ENCODE data around the gene SHB.

The SHB gene

GRCh38 chr9:37925786-37926736, 143.0 kb downstream of the SHB start:
- peaks cover 25 to 34% of the 10 kb centered on the region in 2 donors for H3K4me1 ChIP-seq (ENCODE audit: control insufficient read depth in 1 of 2, insufficient read depth in 2 of 2, low read length in 2 of 2)

DNA sequence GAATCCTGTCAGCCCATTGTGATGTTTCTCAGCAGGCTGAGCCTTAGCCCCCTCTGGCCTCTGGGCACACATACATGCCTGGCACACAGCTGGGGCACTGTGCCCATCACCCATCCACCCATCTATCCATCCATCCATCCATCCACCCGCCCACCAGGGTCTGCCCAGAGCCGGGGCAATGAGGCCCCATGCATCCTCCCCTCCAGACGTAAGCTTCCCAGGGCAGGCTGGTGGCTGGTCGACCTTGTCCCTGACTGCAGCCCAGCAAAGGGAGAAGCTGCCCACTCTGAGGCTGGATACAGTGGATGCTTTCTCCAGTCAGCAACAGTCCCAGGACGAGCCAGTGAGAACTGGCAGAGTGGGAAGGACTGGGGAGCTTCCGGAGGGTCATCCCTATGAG, 144.0 kb downstream of the SHB start:
- Histone ChIP-seq H3K4me3 (ENCODE audit: low read depth in 1 of 2, low read length in 2 of 2) (no peak overlapping the region), H3K36me3 (ENCODE audit: control insufficient read depth in 1 of 2, insufficient read depth in 2 of 2, low read length in 2 of 2) (peaks cover 0 to 2% of the 10 kb centered on the region in 2 donors), H3K9ac (ENCODE audit: low read depth in 1 of 2, low read length in 2 of 2) (no peak overlapping the region), H3K9me3 (ENCODE audit: control insufficient read depth in 1 of 2, low read length in 2 of 2) (no peaks in the 10 kb centered on the region), H3K27me3 (ENCODE audit: control insufficient read depth in 1 of 2, insufficient read depth in 2 of 2, low read length in 2 of 2) (no peaks in the 10 kb centered on the region), H3K27ac (ENCODE audit: low read depth, low read length) (no peak overlapping the region), H3K4me1 (ENCODE audit: control insufficient read depth in 1 of 2, insufficient read depth in 2 of 2, low read length in 2 of 2) (peaks cover 25 to 34% of the 10 kb centered on the region in 2 donors)

More at GRCh38 chr9:37925786-37926736, 143.0 kb downstream of the SHB start:
- Histone ChIP-seq H3K36me3 (ENCODE audit: control insufficient read depth in 1 of 2, insufficient read depth in 2 of 2, low read length in 2 of 2) (peaks cover 0 to 2% of the 10 kb centered on the region in 2 donors), H3K27me3 (ENCODE audit: control insufficient read depth in 1 of 2, insufficient read depth in 2 of 2, low read length in 2 of 2) (no peaks in the 10 kb centered on the region), H3K27ac (ENCODE audit: low read depth, low read length) (no peak overlapping the region), H3K4me3 (ENCODE audit: low read depth in 1 of 2, low read length in 2 of 2) (no peak overlapping the region), H3K9ac (ENCODE audit: low read depth in 1 of 2, low read length in 2 of 2) (no peak overlapping the region), H3K9me3 (ENCODE audit: control insufficient read depth in 1 of 2, low read length in 2 of 2) (no peaks in the 10 kb centered on the region)

DNA sequence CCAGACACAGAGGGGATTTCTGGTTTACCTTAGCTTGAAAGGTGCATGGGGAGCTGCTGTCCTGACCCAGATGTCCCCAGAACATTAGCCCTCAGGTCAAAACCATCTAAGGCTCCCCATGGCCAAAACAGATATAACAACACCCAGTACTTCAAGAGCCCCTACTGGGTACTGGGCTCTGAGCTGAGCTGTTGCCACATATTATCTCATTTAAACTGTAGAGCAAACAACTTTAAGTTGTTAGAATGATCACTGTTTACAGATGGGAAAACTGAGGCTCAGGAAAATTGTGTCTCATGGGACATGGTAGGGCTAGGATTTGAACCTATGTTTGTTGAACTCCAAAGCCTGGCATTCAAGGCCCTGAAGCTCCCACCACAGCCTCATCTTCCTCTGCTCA, 144.5 kb downstream of the SHB start:
- no peak overlapping the region for H3K4me3 ChIP-seq (ENCODE audit: low read depth in 1 of 2, low read length in 2 of 2)
- no peaks in the 10 kb centered on the region for H3K9me3 ChIP-seq (ENCODE audit: control insufficient read depth in 1 of 2, low read length in 2 of 2)
- no peak overlapping the region for H3K9ac ChIP-seq (ENCODE audit: low read depth in 1 of 2, low read length in 2 of 2)
- H3K27ac ChIP-seq (ENCODE audit: low read depth, low read length) = no peak overlapping the region
- no peaks in the 10 kb centered on the region for H3K27me3 ChIP-seq (ENCODE audit: control insufficient read depth in 1 of 2, insufficient read depth in 2 of 2, low read length in 2 of 2)
- H3K36me3 ChIP-seq (ENCODE audit: control insufficient read depth in 1 of 2, insufficient read depth in 2 of 2, low read length in 2 of 2) = peaks cover 0 to 5% of the 10 kb centered on the region in 2 donors
- H3K4me1 ChIP-seq (ENCODE audit: control insufficient read depth in 1 of 2, insufficient read depth in 2 of 2, low read length in 2 of 2) = peaks cover 25 to 34% of the 10 kb centered on the region in 2 donors

GRCh38 chr9:37923796-37924427, 145.1 kb downstream of the SHB start:
- no peak overlapping the region for H3K9ac ChIP-seq (ENCODE audit: low read depth in 1 of 2, low read length in 2 of 2)
- no peaks in the 10 kb centered on the region for H3K9me3 ChIP-seq (ENCODE audit: control insufficient read depth in 1 of 2, low read length in 2 of 2)
- H3K4me3 ChIP-seq (ENCODE audit: low read depth in 1 of 2, low read length in 2 of 2) = no peak overlapping the region
- H3K27ac ChIP-seq (ENCODE audit: low read depth, low read length) = no peak overlapping the region
- H3K36me3 ChIP-seq (ENCODE audit: control insufficient read depth in 1 of 2, insufficient read depth in 2 of 2, low read length in 2 of 2) = peaks cover 3 to 6% of the 10 kb centered on the region in 2 donors
- H3K4me1 ChIP-seq (ENCODE audit: control insufficient read depth in 1 of 2, insufficient read depth in 2 of 2, low read length in 2 of 2) = peaks cover 25 to 34% of the 10 kb centered on the region in 2 donors
- no peaks in the 10 kb centered on the region for H3K27me3 ChIP-seq (ENCODE audit: control insufficient read depth in 1 of 2, insufficient read depth in 2 of 2, low read length in 2 of 2)

DNA sequence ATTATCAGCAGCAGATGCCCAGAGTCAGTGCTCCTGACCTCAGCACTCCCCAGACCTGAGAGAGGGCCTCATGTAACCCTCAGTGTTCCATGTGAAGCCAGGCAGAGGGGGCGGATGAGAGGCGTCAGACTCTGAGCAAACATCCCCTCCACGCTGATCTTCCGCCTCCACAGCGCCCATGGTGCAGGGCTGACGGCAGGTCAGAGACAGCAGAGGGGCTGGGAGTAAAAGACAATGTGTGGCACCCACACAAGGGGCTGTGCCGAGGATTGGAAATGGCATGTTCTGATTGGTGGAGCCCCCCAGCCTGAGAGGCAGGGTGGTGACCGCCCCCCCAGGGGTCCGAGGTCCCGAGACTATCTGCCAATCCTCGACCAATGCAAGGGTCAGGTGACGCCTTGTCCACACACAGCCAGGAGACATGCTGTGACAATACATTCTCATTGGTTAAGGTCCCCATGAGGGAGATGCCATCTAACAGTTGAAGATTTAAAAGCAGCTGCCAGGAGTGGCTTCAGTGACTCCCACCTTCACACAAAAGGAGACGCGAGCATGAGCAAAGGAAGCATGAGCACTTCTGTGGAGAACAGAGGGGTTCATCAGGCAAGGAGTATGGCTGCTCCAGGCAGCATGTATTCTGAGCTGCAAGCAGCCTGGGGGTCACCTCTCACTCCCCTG, 145.8 kb downstream of the SHB start:
- Histone ChIP-seq H3K27me3 (ENCODE audit: control insufficient read depth in 1 of 2, insufficient read depth in 2 of 2, low read length in 2 of 2) (no peaks in the 10 kb centered on the region), H3K9ac (ENCODE audit: low read depth in 1 of 2, low read length in 2 of 2) (no peak overlapping the region), H3K27ac (ENCODE audit: low read depth, low read length) (no peak overlapping the region), H3K4me1 (ENCODE audit: control insufficient read depth in 1 of 2, insufficient read depth in 2 of 2, low read length in 2 of 2) (peaks cover 23 to 34% of the 10 kb centered on the region in 2 donors), H3K9me3 (ENCODE audit: control insufficient read depth in 1 of 2, low read length in 2 of 2) (no peaks in the 10 kb centered on the region), H3K4me3 (ENCODE audit: low read depth in 1 of 2, low read length in 2 of 2) (no peak overlapping the region), H3K36me3 (ENCODE audit: control insufficient read depth in 1 of 2, insufficient read depth in 2 of 2, low read length in 2 of 2) (peaks cover 4 to 12% of the 10 kb centered on the region in 2 donors)

GRCh38 chr9:37922363-37923117, 146.5 kb downstream of the SHB start:
- Histone ChIP-seq H3K27me3 (ENCODE audit: control insufficient read depth in 1 of 2, insufficient read depth in 2 of 2, low read length in 2 of 2) (no peaks in the 10 kb centered on the region), H3K9me3 (ENCODE audit: control insufficient read depth in 1 of 2, low read length in 2 of 2) (no peaks in the 10 kb centered on the region), H3K9ac (ENCODE audit: low read depth in 1 of 2, low read length in 2 of 2) (no peak overlapping the region), H3K27ac (ENCODE audit: low read depth, low read length) (no peak overlapping the region), H3K4me1 (ENCODE audit: control insufficient read depth in 1 of 2, insufficient read depth in 2 of 2, low read length in 2 of 2) (peaks cover 15 to 27% of the 10 kb centered on the region in 2 donors), H3K36me3 (ENCODE audit: control insufficient read depth in 1 of 2, insufficient read depth in 2 of 2, low read length in 2 of 2) (peaks cover 4 to 19% of the 10 kb centered on the region in 2 donors), H3K4me3 (ENCODE audit: low read depth in 1 of 2, low read length in 2 of 2) (no peak overlapping the region)

DNA sequence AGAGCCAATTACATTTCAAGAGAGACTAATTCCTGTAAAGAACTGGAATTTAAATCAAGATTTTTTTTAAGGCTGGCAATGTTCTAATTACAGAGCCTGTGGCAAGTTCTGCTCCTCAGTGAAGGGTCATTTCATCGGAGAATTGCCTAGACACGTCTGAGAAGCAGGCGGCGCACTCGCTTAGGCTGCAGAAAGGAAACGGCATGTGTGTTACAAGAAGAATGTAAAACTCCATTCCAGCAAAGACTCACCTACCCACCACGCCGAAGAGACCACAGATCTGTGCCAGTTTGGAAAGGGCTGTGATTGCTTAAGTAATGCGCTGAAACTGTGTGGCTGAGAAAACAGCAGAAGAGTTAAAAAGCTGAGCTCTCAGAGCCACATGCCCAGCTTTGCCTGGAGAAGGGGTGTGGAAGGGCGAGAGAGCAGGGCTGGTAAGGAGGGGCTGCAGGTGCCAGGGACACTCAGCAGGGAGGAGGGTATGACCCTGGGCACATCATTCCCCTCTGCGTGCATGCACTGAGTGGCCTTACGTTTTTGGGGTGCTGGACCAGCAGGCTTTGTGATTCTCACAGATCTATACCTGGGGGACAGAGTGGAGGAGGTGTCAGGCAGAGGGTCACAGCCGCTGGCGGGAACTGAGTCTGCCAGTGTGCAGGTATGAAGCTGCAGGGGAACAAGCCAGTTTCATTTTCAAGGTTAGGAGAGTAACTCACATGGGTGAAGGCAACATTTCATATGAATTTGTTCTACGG, 147.3 kb downstream of the SHB start:
- Histone ChIP-seq H3K36me3 (ENCODE audit: control insufficient read depth in 1 of 2, insufficient read depth in 2 of 2, low read length in 2 of 2) (peaks cover 4 to 23% of the 10 kb centered on the region in 2 donors), H3K4me1 (ENCODE audit: control insufficient read depth in 1 of 2, insufficient read depth in 2 of 2, low read length in 2 of 2) (peaks cover 10 to 21% of the 10 kb centered on the region in 2 donors), H3K9me3 (ENCODE audit: control insufficient read depth in 1 of 2, low read length in 2 of 2) (no peaks in the 10 kb centered on the region), H3K27me3 (ENCODE audit: control insufficient read depth in 1 of 2, insufficient read depth in 2 of 2, low read length in 2 of 2) (no peaks in the 10 kb centered on the region), H3K4me3 (ENCODE audit: low read depth in 1 of 2, low read length in 2 of 2) (no peak overlapping the region), H3K27ac (ENCODE audit: low read depth, low read length) (no peak overlapping the region), H3K9ac (ENCODE audit: low read depth in 1 of 2, low read length in 2 of 2) (no peak overlapping the region)

DNA sequence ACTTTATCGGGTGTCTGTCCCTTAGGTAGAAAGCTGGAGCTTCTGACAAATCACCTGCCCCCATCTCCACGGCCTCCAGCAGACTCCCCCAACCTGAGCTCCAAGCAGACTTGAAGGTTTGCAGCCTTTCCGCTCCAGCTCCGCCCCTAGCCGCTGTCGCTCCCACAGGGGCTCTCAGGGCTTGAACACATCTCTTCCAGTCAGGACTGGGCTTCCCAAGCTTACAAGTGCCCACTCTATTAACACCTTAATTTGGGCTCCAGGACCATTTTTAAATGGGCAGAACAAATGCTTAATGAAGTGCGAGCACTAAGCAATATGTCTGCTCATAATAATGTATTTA, 147.9 kb downstream of the SHB start:
- H3K4me3 ChIP-seq (ENCODE audit: low read depth in 1 of 2, low read length in 2 of 2) = no peak overlapping the region
- H3K27ac ChIP-seq (ENCODE audit: low read depth, low read length) = no peak overlapping the region
- peaks cover 10 to 17% of the 10 kb centered on the region in 2 donors for H3K4me1 ChIP-seq (ENCODE audit: control insufficient read depth in 1 of 2, insufficient read depth in 2 of 2, low read length in 2 of 2)
- peaks cover 4 to 23% of the 10 kb centered on the region in 2 donors for H3K36me3 ChIP-seq (ENCODE audit: control insufficient read depth in 1 of 2, insufficient read depth in 2 of 2, low read length in 2 of 2)
- H3K9ac ChIP-seq (ENCODE audit: low read depth in 1 of 2, low read length in 2 of 2) = no peak overlapping the region
- H3K9me3 ChIP-seq (ENCODE audit: control insufficient read depth in 1 of 2, low read length in 2 of 2) = no peaks in the 10 kb centered on the region
- no peaks in the 10 kb centered on the region for H3K27me3 ChIP-seq (ENCODE audit: control insufficient read depth in 1 of 2, insufficient read depth in 2 of 2, low read length in 2 of 2)

DNA sequence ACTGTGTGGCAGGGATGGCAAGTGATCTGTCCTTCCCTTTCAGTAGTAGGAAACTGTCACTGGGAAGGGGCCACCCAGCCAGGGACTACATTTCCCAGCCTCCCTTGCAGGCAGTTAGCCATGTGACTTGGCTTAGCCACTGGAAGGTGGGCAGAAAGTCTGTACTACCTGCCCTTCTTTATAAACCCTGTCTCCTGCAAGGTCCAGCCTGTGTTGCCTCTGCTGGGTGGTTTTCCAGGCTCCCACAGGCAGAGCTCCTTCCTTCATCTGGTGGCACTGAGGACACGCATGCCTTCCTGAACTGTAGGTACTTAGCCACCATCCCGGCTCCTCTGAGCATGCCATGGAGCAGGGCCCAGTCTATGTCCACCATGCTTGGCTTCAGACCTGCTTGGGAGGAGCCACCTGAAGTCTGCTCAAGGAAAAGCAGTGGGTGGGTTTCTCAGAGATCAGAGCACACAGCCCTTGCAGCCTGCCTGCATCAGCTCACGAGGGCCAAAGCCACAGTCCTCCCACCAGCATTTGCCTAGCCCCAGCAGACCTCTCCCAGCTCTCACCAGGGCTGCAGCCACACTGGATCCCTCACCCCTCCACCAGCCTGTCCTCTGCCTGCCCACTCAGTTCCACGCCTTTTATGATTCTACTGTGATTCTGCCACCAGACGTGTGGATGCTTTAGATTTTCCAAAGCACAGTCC, 148.4 kb downstream of the SHB start:
- Histone ChIP-seq H3K4me3 (ENCODE audit: low read depth in 1 of 2, low read length in 2 of 2) (no peak overlapping the region), H3K9ac (ENCODE audit: low read depth in 1 of 2, low read length in 2 of 2) (no peak overlapping the region), H3K27ac (ENCODE audit: low read depth, low read length) (no peak overlapping the region), H3K9me3 (ENCODE audit: control insufficient read depth in 1 of 2, low read length in 2 of 2) (no peaks in the 10 kb centered on the region), H3K27me3 (ENCODE audit: control insufficient read depth in 1 of 2, insufficient read depth in 2 of 2, low read length in 2 of 2) (no peaks in the 10 kb centered on the region), H3K36me3 (ENCODE audit: control insufficient read depth in 1 of 2, insufficient read depth in 2 of 2, low read length in 2 of 2) (peaks cover 4 to 23% of the 10 kb centered on the region in 2 donors), H3K4me1 (ENCODE audit: control insufficient read depth in 1 of 2, insufficient read depth in 2 of 2, low read length in 2 of 2) (peaks cover 10 to 13% of the 10 kb centered on the region in 2 donors)
